Mucosa of descending colon (tissue), 3 donors: ENCODE measurements around the gene TBC1D26. TPM values are rescaled to one million over a fixed set of nuclear protein-coding genes. Genes with fewer than 3 reads are reported as not detected.
"Not testable (repeated sequence)": the region's sequence is repeated elsewhere in the genome, so short reads cannot be mapped to it uniquely, and the experiment has no call there.

Experiments used
- ATAC-seq: fragments of 200-7000 bp; cut with Tn5 transposase; one replicate; pipeline ENCODE4 v1.9.1; 2020; ENCODE audit warnings: mild to moderate bottlenecking, moderate library complexity
- DNase-seq, 3 donors: peaks; one replicate each; pipeline ENCODE4 v3.0.0-alpha.2; 2020
- H3K36me3 ChIP-seq: fragments of 200-600 bp; one replicate; pipeline ENCODE4 v1.8.0; 2021; ENCODE audit warnings: low read depth, mild to moderate bottlenecking
- H3K4me1 ChIP-seq: fragments of 200-600 bp; one replicate; pipeline ENCODE4 v1.8.0; 2021; ENCODE audit warnings: low read depth, mild to moderate bottlenecking
- H3K4me3 ChIP-seq: fragments of 200-600 bp; one replicate; pipeline ENCODE4 v1.8.0; 2021; ENCODE audit warnings: mild to moderate bottlenecking
- H3K9me3 ChIP-seq: fragments of 200-600 bp; one replicate; pipeline ENCODE4 v1.8.0; 2021; ENCODE audit warnings: mild to moderate bottlenecking
- intact Hi-C, 2 donors: fragments of 100-400 bp; cut with DNase I in 1 of 2; cut with micrococcal nuclease in 1 of 2; formaldehyde crosslinking; loops; one replicate each; pipeline versions ENCODE4 v1.11.0 to v1.11.1; 2022; cut with DNase I, micrococcal nuclease
- total RNA-seq, 3 donors: library from RNA; stranded (reverse); fragmentation: NEBNext Ultra II Directional in 2 of 3; extraction: Animal tissue kit (Norgen Biotek cat#: 25700) in 2 of 3; gene quantifications; one replicate each; pipeline versions ENCODE4 v1.2.1 to v1.2.4, GENCODE V29; 2021 to 2023
- TF ChIP-seq, protein P1 (sequence below): fragments of 200-600 bp; IDR thresholded peaks from one replicate; pipeline ENCODE4 v1.8.0; 2022; ENCODE audit warnings: antibody characterized with exemption, mild to moderate bottlenecking
- donor health status: DM: no; HTN: no; CAD: no; lungs with moderate emphysema.
- donor health status: DM: no; HTN: no; CAD: no.
- donor health status: DM: no; HTN: yes; CAD: no.

TBC1D26 gene
- total RNA-seq, 3 donors from 2014 or later = 0.16 TPM; not detected in 2

DNA sequence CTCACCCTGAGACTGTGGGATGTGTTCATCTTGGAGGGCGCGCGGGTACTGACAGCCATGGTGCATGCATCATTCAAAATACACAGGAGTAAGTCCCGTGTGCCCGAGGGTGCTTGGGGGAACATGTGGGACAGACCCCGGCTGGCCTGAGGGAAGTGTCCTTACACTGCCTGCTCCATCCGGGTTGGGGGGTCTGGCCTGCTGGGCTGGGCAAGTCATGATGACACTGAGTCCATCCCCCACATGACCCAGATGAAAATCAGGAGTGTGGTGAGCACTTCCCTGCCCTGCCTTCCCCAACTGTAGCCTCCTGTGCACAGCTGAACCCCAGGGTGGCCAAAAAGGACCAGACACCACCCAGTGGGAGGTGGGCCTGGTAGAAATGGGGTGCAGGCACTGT, 10.8 kb downstream of the TBC1D26 start:
- ATAC-seq (no peak), DNase-seq (no peak)
- no peaks in the 10 kb centered on the region for H3K36me3 ChIP-seq
- no peaks in the 10 kb centered on the region for H3K4me1 ChIP-seq
- no peak overlapping the region for H3K4me3 ChIP-seq
- TF ChIP-seq, protein P1, sequence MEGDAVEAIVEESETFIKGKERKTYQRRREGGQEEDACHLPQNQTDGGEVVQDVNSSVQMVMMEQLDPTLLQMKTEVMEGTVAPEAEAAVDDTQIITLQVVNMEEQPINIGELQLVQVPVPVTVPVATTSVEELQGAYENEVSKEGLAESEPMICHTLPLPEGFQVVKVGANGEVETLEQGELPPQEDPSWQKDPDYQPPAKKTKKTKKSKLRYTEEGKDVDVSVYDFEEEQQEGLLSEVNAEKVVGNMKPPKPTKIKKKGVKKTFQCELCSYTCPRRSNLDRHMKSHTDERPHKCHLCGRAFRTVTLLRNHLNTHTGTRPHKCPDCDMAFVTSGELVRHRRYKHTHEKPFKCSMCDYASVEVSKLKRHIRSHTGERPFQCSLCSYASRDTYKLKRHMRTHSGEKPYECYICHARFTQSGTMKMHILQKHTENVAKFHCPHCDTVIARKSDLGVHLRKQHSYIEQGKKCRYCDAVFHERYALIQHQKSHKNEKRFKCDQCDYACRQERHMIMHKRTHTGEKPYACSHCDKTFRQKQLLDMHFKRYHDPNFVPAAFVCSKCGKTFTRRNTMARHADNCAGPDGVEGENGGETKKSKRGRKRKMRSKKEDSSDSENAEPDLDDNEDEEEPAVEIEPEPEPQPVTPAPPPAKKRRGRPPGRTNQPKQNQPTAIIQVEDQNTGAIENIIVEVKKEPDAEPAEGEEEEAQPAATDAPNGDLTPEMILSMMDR = no peak
- no peaks in the 10 kb centered on the region for H3K9me3 ChIP-seq
- intact Hi-C loops = no loop called here

DNA sequence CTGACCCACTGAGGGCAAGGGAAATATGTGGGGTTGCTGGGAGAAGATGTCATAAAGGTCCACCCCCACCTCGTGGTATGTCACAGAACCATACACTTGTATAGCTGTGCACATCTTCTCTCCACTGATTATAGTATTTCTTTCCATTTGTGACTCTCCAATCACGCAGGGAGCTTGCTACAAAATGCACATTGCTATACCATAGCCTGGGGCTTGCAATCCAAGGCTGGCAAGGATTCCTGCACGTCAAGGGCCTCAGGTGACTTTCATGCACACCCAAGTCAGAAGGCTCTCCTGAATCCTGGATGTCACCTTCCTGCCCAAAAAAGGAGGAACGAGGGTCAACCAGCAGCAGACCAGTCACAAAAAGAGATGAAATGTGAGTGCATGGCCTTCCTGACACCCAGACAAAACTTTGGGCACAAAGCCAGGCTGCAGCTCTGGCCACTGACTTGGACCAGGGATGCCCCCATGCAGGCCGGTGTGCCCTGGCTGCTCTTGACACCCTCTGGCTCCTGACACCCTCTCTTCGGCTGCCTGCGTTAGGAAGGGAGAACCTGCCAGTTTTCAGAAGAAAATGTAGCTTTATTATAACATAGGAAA, 12.1 kb downstream of the TBC1D26 start:
- intact Hi-C loops = no loop called here
- DNase-seq (no peak), ATAC-seq (no peak)
- no peaks in the 10 kb centered on the region for H3K9me3 ChIP-seq
- no peak overlapping the region for H3K4me3 ChIP-seq
- TF ChIP-seq, protein P1 = no peak
- no peaks in the 10 kb centered on the region for H3K36me3 ChIP-seq
- no peaks in the 10 kb centered on the region for H3K4me1 ChIP-seq

DNA sequence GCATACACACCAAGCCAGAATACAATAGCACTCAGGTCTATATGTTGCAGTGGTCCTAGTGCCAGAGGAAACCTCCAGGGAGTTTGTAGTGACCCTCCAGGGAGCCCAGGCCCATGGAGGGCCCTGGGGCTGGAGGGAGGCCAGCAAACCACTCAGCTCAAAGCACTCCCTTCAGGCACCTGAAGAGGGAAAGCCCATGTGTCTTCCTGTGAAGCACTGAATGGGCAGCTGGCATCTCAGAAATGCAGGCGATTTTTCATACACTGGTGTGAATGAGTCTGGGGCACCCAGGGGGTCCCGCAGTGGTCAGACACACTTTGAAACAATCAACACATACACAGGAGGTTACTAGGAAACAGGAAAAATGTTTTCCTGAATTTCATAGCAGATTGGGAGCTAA, 12.8 kb downstream of the TBC1D26 start:
- Histone ChIP-seq H3K36me3 (no peaks in the 10 kb centered on the region), H3K4me3 (no peak overlapping the region), H3K4me1 (no peaks in the 10 kb centered on the region), H3K9me3 (no peaks in the 10 kb centered on the region)
- TF ChIP-seq, protein P1 = no peak
- no peak for ATAC-seq
- intact Hi-C loops = no loop called here
- DNase-seq = no peak

DNA sequence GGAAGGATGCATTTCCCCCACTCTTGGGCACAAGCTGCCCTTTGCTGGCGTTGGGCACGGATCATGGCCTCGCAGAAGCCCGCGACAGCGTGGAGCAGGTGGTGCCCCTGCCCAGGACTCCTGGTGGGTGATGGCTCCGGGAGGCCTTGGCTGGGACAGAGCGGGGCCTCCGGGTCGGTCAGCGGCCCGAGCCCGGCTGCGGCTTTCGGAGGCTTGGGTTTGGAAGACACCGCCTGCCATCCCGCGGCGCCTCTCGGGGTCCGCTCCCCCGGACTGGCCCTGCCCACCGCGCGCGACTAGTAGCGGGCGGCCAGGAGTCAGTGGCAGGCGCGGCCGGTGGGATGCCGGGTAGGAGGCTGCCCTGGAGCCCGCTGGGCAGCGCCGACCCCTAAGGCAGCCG, 17.3 kb downstream of the TBC1D26 start:
- intact Hi-C loops, H3K4me3 ChIP-seq, H3K4me1 ChIP-seq, DNase-seq, H3K9me3 ChIP-seq, ATAC-seq, H3K36me3 ChIP-seq: not testable (repeated sequence)

DNA sequence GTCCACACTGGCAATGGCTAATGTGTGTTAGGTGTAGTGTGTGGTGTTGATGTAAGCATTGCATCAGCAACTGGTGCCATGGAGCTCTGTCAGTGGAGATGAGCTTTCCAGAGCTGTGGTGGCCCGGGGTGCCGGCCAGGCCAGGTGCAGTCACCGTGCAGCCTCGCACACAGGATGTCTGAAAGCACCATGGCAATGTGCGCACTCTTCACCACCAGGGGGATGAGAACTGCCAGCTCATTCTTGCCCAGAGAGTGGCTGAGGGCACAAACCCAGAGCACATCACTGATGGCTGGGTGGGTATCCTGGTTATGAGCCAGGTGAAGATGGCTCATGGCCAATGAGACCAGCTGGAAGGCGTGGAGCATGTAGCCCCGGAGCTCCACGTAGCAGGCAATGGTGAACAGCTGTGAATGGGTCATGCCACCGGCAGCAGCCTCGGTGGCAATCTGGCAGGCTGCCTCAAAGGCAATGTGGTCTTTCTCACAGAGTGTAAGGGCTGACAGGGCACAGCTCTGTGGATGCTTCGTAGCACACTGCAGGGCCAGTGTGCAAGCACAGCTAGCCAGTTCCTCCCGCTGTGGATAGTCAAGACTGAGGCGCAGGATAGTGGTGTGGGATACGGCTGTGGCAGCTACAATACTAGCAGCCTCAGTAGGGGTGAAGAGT, 36.9 kb downstream of the TBC1D26 start:
- intact Hi-C loops, H3K36me3 ChIP-seq, H3K4me3 ChIP-seq, H3K9me3 ChIP-seq, H3K4me1 ChIP-seq, DNase-seq: not testable (repeated sequence)
- peak; percentile 73 for ATAC-seq

DNA sequence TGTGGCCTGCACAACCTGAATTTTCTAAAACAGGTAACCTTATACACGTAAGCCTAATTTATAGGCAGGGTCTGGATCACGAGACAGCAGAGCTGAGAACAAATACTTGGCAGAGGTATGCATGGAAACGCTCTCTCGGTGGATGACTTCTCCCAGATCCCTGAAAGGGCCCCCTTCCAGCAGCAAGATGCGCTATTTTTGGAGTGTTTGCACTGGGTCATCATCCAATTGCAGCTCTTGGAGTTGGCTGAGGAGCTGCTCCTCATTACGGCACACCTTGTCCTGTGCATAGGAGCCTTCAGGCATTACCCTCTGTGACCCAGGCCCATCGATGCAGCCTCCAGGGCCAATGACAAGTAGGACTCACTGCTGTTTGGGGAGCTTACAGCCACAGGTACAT, 38.6 kb downstream of the TBC1D26 start:
- ATAC-seq, H3K9me3 ChIP-seq, H3K4me1 ChIP-seq, intact Hi-C loops, DNase-seq, H3K36me3 ChIP-seq, H3K4me3 ChIP-seq: not testable (repeated sequence)

DNA sequence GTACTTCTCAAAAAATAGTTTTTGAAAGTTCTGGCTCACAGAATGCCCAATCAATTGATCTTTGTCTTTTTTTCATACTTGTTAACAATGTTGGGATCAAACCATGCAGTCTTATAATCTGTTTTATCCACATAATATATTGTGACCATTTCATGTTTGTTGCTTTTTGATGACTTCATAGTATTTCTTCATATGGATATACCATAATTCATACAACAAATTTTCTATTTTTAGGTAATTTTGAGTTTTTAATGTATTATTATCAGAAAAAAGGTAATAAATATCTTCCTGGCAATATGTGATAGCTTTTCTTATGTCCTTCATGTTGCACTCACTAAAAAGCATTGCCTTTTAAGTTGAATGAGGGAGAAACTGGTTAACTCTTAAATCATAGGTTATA, 44.8 kb downstream of the TBC1D26 start:
- Histone ChIP-seq H3K4me3 (no peak overlapping the region), H3K9me3 (no peaks in the 10 kb centered on the region), H3K36me3 (no peaks in the 10 kb centered on the region), H3K4me1 (no peaks in the 10 kb centered on the region)
- no peak for ATAC-seq
- DNase-seq = no peak
- intact Hi-C loops = no loop called here
- TF ChIP-seq, protein P1 = no peak
